ENCODE data around the gene LURAP1L.

LURAP1L gene

DNA sequence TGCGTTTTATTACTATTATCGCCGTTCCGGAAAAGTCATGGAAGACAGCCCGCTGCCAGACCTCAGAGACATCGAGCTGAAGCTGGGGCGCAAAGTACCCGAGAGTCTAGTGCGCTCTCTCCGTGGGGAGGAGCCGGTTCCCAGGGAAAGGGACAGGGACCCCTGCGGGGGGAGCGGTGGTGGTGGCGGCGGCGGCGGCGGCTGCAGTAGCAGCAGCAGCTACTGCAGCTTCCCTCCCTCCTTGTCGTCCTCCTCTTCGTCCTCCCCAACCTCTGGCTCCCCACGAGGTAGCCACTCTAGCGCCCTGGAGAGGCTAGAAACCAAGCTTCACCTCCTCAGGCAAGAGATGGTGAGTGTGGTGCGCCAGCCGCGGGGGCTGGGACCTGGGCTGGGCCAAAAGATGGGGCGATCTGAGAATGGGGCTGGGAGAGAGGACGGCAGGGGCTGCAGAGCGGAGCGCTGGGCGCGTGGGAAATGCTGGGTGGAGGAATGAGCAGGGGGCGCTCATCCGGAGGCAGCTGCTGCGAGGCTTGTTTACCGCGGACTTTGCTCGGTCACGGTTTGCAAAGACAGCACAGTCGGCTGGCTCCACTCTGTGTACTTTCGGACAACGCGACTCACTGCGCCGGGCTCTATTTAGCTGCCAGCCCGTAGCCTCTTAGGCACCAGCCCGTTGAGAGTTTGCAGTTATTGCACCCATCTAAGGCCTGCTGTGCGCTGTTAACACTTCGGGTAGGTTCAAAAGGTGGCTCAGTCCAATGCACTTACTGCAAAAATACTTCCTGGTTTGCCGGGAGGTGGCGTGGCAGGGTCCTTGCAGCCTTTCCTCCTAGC is 1.1 kb downstream of the LURAP1L start:
- no peak for DNase-seq (ENCODE audit: low read depth)
- H3K4me3 ChIP-seq (ENCODE audit: low read depth, low read length), result peak overlapping the region; percentile 35
- TF ChIP-seq, protein P1, sequence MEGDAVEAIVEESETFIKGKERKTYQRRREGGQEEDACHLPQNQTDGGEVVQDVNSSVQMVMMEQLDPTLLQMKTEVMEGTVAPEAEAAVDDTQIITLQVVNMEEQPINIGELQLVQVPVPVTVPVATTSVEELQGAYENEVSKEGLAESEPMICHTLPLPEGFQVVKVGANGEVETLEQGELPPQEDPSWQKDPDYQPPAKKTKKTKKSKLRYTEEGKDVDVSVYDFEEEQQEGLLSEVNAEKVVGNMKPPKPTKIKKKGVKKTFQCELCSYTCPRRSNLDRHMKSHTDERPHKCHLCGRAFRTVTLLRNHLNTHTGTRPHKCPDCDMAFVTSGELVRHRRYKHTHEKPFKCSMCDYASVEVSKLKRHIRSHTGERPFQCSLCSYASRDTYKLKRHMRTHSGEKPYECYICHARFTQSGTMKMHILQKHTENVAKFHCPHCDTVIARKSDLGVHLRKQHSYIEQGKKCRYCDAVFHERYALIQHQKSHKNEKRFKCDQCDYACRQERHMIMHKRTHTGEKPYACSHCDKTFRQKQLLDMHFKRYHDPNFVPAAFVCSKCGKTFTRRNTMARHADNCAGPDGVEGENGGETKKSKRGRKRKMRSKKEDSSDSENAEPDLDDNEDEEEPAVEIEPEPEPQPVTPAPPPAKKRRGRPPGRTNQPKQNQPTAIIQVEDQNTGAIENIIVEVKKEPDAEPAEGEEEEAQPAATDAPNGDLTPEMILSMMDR (IDR thresholded peaks at IDR 0.05; ENCODE audit: low read depth, low read length, missing control alignments), result no peak

GRCh38 chr9:12776513-12777055 is 1.8 kb downstream of the LURAP1L start:
- TF ChIP-seq, protein P1 (IDR thresholded peaks at IDR 0.05; ENCODE audit: low read depth, low read length, missing control alignments), result no peak
- no peak for DNase-seq (ENCODE audit: low read depth)
- no peak overlapping the region for H3K4me3 ChIP-seq (ENCODE audit: low read depth, low read length)

DNA sequence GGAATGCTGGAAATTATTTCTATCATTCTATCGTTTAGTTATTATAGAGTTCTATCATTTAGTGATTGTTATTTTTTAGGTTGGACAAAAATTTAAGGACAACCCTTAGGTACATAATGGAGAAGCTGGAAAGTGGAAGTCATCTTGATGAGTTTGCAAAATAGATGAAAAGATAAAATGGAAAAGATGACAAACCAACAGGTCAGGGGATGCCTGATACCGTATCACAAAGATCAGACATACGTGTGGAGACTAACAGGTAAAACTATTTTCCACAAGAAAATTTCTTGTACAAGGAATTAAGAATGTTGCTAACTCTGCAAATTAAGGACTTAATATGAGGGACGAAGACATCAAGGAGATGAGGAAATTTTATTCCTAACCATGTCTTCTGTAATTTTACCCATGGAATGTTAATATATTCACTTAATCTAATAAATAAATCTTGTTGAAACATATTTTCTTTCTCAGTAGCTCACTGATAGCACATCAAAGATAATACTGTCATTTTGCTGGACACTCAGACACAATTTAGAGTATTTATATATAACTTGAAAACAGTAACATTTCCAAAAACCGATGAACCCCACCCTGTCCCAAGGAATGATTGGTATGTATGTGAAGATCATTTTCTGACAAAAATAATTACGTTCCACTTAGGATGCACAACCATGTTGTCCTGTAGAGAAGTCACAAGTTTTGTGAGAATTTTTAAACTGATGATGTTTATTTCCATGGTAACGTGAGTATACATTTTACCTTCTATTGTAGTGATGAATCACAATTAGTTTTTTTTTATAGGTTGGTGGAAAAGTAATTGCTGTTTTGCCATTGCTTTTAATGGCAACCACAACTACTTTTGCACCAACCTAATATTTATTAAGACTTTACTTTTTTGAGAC is 2.6 kb downstream of the LURAP1L start:
- no peak for DNase-seq (ENCODE audit: low read depth)
- H3K4me3 ChIP-seq (ENCODE audit: low read depth, low read length), result no peak overlapping the region
- TF ChIP-seq, protein P1 (IDR thresholded peaks at IDR 0.05; ENCODE audit: low read depth, low read length, missing control alignments), result no peak

DNA sequence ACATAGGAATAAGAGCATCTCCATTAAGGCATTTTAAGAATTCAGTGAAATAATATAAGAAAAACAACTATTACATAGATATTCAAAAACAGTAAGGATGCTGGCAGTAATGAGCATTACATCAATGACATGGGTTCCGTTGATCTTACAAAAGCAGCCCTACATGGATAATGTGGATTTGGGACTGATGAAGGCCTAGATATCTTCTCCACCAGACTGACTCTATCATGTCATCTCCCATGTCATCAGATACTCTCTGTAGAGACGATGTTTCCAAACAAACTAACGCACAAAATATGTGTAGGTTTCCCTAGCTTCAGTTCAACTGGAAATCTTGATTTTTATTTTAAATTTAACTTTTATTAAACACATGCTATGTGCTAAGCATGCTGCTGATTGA is 3.6 kb downstream of the LURAP1L start:
- no peak for DNase-seq (ENCODE audit: low read depth)
- no peak overlapping the region for H3K4me3 ChIP-seq (ENCODE audit: low read depth, low read length)
- TF ChIP-seq, protein P1 (IDR thresholded peaks at IDR 0.05; ENCODE audit: low read depth, low read length, missing control alignments), result no peak

DNA sequence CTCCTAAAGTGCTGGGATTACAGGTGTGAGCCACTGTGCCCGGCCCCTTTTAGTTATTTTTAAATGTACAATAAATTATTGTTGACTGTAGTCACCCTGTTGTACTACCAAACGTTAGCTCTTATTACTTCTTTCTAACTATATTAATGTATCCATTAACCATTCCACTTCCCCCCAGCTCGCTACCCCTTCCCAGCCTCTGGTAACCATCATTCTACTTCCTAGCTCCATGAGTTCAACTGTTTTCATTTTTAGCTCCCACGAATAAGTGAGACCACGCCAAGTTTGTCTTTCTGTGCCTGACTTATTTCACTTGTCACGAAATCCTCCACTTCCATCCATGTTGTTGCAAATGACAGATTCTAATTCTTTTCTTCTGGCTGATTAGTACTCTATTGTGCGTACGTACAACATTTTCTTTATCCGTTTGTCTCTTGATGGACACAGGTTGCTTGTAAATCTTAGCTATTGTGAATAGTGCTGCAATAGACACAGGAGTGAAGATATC is 6.5 kb downstream of the LURAP1L start:
- H3K4me3 ChIP-seq (ENCODE audit: low read depth, low read length), result no peak overlapping the region
- no peak for DNase-seq (ENCODE audit: low read depth)
- TF ChIP-seq, protein P1 (IDR thresholded peaks at IDR 0.05; ENCODE audit: low read depth, low read length, missing control alignments), result no peak

GRCh38 chr9:12783767-12784460 is 9.1 kb downstream of the LURAP1L start:
- TF ChIP-seq, protein P1 (IDR thresholded peaks at IDR 0.05; ENCODE audit: low read depth, low read length, missing control alignments), result no peak
- DNase-seq (ENCODE audit: low read depth), result no peak
- H3K4me3 ChIP-seq (ENCODE audit: low read depth, low read length), result no peak overlapping the region
